ENCODE measurements around the gene KCNH1.

- TF ChIP-seq GATA2 (IDR thresholded peaks at IDR 0.05; ENCODE audit: low read depth, low read length), result no peak
- TF ChIP-seq GATA3 (IDR thresholded peaks at IDR 0.05; ENCODE audit: low read depth, low read length), result no peak
Measured at GRCh38 chr1:210878564-210878963, 255.4 kb downstream of the KCNH1 start.
